Activated T-cell treated with anti-CD3 and anti-CD28 coated beads for 24 hours (primary cell): ENCODE data around the gene MARK1.
"Not testable (repeated sequence)": the region's sequence is repeated elsewhere in the genome, so short reads cannot be mapped to it uniquely, and the experiment has no call there.

Experiments
- DNase-seq: peaks from one replicate; pipeline ENCODE4 v3.0.0-alpha.2; 2020; ENCODE audit warnings: low read depth

Gene MARK1

DNA sequence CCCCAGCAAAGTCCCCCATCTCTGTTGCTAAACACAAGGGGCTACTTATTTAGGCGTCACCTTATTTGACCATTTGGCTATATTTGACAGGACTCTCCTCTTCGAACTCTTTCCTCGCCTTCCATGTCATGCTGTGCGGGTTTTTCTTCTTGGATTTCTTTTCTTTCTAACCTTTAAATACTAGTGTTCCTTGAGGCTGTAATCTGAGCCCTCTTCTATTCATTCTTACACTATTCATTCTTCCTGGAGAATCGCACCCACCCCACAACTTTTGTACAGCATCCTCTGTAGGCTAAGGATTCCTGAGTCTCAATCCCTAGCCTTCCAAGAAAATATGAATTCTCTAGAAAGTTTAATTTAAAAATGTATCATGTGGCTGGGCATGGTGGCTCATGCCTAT lies 100.5 kb downstream of the MARK1 start:
- DNase-seq = no peak

DNA sequence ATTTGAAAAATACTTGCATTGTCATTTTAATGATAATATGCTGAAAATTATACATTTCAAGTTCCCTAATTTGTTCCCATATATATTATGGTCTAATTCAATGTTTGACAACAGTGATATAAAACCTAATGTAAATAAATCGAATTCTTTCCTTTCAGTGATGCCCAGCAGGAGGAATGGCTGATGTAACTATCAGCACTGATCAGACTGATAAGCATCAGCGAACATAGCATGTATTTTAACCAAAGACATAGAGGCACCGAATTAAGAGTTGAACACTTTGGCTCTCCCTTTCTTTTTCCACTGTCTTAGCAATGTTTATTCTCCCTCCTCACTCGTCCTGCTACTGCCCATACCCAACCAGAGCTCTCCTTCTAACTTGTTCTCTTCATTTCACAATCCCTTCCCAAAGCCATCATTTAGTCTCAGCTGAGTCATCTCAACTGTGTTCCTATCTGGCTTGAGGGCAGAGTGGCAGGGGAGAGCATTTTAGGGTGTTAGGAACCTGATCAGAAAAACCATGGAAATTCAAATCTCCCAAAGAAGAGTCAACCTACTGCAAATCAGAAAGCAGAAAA lies 103.4 kb downstream of the MARK1 start:
- DNase-seq = no peak

DNA sequence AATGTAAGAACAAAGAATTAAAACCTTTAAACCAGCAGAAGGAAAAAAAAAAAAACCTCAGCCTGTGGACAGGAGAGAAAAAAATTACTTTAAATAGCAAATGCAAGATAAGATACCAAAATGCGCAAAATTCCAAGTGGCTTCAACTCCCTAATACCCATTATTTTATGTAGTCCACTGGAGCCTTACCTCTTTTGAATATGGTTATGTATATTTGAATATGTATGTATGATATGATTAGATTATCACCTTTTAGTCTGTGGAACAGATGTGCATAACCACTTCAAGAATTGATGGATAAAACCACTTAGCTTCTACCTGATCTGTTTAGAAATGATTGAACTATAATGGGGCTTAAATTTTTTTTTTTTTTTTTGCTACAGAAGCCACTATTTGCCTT lies 109.8 kb downstream of the MARK1 start:
- DNase-seq = no peak

DNA sequence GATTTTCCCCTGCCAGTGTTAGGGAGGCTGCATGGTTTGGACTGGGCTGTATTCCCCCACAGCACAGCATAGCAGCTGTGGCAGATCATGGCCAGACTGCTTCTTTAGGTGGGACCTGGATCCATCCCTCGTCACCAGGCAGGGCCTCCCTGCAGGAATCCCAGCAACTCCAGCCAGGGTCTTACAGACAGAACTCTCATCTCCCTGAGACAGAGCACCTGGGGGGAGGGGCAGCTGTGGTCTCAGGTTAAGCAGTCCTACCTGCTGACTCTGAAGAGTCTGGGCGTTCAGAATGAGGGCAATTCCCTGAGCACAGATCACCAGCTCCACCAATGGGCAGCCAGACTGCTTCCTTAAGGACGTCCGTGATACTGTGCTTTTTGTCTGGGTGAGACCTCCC lies 114.3 kb downstream of the MARK1 start:
- DNase-seq = no peak

DNA sequence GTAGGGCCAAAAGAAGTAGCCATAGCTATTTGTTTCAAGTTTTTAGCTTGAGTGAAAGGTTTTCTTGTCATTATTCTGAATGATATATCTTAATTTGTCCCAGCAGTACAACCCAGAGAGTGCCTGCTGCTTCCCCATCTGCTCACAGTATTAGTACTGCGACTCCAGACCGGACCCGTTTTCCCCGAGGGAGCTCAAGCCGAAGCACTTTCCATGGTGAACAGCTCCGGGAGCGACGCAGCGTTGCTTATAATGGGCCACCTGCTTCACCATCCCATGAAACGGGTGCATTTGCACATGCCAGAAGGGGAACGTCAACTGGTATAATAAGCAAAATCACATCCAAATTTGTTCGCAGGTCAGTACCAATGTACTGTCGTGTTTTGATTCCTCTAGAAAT lies 125.1 kb downstream of the MARK1 start:
- no peak for DNase-seq

DNA sequence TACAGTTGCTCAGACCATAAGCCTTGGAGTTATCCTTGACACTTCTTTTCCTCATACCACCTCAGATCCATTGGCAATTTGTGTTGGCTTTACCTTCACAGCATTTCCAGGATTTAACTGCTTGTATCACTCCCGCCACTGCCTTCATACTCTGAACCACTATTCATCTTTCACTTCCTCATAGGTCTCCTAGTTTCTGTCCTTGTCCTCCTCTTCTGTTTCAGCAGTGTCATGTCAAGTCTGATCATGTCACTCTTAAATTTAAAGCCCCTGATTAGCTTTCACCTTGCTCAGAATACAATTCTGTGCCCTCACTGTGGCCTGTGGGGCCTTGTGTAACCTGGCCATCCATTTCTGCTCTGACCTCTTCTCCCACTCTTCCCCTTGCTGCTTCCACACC lies 127.6 kb downstream of the MARK1 start:
- no peak for DNase-seq

DNA sequence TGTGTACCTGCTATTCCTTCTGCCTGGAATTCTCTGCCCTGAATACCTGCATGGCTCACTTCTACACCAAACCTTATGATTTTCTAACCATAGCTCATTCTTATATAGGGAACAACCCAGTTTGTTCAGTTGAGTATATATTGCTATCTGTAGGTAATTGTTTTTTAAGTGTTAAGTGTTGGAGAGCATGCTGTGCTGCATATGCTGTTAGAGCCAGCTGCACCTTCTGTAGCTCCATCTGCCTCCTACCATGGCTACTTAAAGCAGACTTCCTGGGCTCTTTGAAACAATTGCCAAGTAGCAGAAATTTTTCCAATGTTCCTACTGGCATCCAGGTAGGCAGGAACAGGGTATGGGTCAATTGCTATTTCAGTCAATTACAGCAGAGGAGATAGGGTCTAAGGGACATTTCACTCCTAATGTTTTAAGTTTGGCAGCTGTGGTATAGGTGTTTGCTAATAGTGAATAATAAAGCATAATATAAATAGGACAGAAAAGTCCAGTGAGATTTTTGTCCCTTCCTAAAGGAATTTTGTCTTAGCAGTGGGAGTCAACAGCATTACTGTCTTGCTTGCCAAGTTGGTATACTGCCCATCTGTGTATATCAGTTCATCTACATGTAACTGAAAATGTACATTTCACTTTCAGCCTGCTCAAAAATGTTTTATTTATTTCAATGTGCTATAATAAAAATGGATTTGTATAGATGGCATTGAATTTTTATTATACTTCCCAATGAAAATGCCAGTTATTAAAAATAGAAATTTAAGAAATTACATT lies 128.2 kb downstream of the MARK1 start:
- DNase-seq = no peak

DNA sequence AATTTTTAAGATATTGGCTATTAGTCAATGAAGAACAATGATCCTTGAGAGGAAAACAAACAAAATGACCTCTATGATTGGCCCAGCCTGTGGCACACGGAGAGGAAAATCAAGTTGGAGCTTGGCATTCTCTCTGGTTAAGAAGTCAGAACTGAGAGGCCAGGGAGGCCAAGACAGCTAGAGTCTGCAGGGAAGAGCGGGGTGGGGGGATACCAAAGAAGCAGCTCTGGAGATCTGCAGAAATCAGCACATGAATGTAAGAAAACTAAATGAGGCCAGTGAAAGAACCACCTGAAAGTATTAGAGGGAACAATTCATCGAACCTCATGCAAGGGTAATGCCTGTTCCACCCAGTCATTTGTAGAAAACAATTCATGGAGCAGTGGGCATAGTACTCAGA lies 138.4 kb downstream of the MARK1 start:
- no peak for DNase-seq

DNA sequence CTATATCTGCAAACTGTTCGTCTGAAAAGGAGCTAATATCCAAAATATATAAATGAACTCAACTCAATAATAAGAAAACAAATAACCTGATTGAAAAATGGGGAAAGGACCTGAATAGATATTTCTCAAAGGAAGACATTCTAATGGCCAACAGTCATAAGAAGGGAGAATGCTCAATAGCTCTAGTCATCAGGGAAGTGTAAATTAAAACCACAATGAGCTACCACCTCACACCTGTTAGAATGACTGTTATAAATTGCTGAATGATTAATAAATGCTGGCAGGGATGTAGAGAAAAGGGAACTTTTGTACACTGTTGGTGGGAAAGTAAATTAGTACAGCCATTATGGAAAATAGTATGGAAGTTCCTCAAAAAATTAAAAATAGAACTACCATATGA lies 141.1 kb downstream of the MARK1 start:
- DNase-seq = no peak

DNA sequence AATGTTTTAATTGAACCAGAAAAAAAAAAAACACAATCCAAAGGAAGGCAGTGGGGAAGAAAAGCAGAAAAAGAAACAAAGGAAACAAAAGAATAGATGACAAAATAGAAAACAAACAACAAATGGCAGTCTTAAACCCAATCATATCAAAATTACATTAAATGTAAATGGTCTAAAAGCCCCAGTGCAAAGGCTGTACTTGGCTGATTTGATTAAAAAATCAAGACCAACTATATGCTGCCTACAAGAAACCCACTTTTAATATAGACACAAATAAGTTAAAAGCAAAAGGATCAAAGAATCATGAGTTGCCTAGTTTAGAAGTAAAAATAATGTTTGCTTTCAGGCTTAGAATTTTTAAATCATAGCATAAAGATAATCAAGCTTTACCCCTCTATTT lies 142.4 kb downstream of the MARK1 start:
- no peak for DNase-seq

DNA sequence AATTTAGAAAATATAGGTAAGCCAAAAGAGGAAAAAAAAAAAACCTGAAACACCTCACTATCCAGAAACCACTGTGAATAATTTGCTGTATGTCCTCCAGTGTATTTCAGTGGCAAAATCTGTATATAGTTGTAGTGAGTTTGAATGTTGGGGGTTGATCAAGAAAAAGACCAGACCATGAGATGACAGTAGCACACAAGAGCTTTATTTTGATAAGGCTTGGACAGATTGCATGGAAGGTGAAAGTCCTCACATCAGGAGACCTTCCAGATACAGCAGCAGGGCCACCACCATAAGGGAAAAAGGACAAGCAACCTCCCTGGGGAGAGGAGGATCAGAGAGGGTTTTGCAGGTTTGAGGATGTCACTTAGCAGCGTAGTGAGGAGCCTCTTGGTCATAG lies 146.0 kb downstream of the MARK1 start:
- DNase-seq = no peak

DNA sequence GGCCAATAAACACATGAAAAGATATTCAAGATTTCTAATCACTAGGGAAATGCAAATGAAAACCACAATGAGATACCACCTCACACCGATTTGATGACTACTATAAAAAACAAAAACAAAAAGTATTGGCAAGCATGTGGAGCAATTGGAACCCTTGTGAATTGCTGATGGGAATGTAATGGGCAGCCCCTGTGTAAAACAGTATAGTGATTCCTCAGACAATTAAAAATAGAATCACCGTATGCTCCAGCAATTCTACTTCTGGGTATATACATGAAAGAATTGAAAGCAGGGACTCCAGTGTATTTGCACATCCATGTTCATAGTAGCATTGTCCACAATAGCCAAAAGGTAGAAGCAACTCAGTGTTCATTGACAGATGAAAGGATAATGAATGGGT lies 149.3 kb downstream of the MARK1 start:
- no peak for DNase-seq

DNA sequence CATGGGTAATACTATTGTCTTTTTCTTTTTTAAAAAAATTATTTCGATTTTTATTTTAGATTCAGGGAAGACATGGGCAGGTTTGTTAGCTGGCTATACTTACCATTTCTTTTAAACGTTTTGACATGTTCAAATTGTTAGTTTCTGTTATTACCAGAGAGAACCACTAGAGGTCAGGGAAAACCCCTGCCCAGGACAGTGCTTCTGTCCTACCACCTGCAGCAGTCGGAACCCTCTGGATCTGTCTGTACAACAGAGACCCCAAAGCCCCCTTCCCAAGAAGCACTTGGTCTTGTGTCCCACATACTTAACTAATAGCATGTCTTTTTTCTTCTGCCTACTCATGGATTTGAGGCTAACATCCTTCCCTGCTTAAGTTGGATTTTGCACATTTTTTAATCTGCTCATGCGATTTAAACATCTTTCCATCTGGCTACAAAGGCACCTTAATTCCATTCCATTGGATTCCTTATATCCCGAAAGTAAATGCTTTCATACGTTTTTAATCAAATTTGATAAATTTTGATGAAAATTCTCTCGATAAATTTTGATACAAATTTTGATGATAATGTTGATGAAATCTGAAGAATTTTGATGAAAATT lies 152.2 kb downstream of the MARK1 start:
- DNase-seq = no peak

DNA sequence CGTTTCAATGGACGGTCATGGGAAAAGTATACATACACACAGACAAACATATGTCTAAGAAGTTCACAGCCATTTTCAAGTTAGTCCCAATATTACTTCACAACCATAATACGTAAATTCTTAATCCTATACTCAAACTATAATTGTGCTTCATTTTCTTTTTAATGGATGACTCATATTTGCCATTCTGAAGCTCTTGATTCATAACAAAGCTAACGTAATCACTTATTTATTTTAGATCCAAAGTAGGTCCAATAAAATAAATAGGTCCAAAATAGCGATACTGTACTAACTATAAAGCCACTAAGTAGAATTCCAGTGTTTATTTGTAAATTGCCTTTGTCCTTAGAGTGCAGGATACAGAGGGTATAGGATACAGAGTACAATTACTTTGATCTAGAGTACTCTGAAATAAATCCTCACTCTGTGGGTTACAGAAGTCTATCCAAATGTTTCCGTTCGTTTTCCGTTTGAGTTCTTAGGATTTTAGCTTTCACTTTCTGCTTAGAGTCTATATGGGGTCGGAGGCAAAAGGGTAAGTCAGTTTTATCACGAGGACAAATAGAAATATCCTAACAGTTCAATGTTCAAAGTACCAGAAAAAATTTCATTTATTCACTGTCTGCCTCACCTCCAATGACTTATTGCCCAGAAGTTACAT lies 153.4 kb downstream of the MARK1 start:
- no peak for DNase-seq

DNA sequence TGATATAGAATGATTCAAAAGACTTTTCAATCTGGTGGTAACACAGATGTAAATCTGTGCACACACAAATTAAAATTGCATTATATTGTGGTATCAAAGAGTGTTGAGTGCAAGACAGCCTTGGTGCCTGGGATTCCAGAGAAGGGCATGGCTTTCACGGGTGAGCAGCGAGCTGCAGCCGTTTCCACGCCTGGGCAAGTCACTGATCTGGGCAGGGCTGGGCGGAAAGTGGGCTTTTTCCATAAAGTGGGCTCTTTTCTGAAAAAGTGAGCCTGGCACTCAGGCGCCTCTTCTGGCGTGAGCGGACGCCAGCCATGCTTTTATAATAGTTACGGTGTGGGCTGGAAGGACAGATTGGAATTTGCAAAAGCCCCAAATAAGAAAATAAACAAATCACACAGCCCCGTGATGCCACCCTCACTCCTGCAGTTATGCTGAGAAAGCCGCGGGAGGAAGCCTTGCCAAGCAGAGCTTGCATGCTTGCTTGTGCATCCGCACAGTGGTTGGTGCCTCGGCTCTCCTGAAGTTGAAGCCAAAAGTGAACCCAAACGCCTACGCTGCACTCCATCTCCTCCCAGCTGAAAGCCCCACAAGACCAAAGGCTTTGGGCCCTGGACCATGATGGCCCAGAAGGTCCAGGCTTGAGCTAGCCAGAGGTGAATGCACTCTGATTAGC lies 155.1 kb downstream of the MARK1 start:
- DNase-seq = no peak

DNA sequence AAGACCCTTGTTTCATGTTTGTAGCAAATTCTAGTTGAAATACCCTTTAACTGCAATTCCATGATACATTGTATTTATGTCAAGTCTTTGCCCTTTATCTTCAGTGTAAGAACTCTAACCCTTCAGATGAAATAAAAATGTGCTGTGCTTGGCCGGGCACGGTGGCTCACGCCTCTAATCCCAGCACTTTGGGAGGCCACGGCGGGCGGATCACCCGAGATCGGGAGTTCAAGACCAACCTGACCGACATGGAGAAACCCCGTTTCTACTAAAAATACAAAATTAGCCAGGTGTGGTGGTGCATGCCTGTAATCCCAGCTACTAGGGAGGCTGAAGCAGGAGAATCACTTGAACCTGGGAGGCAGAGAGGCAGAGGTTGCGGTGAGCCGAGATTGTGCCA lies 155.8 kb downstream of the MARK1 start:
- not testable (repeated sequence) for DNase-seq

DNA sequence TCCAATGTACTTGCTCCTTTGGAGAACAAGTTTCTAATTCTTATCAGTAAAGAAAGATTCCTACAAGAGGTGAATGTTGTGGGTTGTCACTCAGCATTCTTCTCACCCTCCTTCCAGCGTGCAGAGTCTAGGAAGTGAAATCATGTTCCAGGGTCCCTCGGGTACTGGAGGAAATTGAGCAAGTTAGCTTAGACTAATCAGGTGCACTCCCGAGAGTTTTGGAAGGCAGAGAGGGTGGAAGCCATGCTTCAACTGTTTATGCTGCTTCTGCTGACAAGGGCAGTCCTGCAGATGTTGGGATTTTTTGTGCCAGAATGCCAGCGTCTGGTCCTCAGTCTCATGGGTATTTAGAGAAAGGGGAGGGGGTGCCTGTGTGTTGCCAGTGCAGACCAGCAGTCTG lies 157.0 kb downstream of the MARK1 start:
- DNase-seq = no peak

DNA sequence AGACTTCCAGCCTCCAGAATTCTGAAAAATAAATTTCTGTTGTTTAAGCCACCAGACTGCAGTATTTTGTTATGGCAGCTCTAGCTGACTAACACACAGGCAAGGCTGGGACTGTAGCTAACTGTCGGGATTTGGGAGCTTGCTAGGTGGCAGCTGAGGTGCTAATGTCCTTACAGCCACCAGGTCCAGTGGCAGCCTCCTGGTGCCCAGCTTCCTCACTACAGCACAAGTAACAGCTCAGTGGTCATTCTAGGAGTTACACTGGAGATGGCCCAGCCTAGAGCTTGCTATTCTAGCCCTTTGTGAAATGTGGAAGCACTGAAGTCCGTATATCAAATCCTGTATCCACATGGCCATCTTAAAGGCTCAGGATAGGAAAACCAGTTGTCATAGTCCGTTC lies 157.9 kb downstream of the MARK1 start:
- no peak for DNase-seq

DNA sequence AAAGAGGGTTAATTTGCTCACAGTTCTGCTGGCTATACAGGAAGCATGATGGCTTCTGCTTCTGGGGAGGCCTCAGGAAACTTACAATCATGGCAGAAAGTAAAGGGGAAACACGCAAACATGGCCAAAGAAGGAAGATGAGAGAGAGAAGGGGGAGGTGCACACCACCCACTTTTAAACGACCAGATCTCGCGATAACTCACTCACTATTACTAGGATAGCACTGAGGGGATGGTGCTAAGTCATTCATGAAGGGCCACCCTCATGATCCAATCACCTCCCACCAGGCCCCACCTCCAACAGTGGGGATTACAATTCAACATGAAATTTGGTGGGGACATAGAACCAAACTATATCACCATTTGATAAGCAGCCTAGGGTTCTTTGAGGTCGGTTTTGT lies 159.9 kb downstream of the MARK1 start:
- no peak for DNase-seq

DNA sequence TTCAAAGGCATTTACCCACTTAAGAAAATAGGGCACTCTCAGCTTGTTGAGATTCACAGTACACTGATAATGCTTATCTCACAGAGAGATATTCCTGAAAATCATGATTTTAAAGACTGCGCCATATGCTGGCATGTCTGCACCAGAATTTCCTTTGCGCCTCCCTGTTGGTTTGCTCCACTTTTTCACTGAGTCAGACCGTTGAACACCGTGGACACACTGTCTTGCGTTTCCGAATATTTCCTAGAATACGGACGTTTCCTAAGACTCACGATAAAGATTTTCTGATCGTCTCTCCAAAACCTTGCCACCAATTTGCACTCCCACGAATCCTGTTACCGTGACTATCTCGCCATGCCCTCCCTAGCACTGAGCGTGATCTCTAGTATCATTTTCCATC lies 161.7 kb downstream of the MARK1 start:
- no peak for DNase-seq

DNA sequence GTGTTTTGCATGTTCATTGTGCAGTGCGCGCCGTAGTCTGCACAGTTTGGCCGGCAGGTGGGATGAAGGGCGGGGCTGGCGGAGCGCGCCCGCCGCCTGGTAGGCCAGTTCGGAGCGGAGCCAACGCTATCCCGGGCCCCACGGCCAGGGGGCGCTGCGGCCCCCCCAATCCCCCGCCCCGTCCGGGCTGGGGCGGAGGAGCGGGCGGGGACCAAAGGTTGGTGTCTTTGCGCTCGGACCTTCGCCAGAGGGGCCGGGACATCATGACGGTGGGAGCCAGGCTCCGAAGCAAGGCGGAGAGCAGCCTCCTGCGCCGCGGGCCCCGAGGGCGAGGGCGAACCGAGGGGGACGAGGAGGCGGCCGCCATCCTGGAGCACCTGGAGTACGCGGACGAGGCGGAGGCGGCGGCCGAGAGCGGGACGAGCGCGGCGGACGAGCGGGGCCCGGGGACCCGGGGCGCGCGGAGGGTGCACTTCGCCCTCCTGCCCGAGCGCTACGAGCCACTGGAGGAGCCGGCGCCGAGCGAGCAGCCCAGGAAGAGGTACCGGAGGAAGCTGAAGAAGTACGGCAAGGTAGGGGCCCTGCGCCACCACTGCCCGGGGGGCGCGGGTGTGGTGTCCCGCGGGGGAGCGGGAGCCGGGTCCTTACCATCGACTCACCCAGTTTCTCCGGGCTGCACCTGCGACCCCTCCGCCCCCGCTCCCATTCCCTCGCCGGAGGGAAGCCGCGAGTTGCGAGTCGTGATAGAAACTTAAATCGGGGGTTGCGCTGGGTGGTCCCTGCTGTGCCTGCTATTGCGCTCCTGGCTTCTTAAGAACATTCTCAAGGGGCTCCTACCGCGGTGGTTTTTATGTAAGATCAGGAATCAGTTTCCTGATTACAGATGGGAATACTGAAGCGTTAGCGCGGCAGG lies 162.5 kb downstream of the MARK1 start, which contains the start of gene C1orf115:
TSS of gene C1orf115 (plus strand) at position 224 of the 913 bp plus-strand sequence. CDS start at position 264, 40 bp downstream.
- peak; percentile 73 for DNase-seq
